GM18861 (cell line): Measurements from ENCODE around the gene TRMT2A.
"Not testable (repeated sequence)": the region's sequence is repeated elsewhere in the genome, so short reads cannot be mapped to it uniquely, and the experiment has no call there.

ENCODE experiments used
- ATAC-seq: cut with Tn5 transposase; IDR thresholded peaks from one replicate; pipeline ENCODE4 v1.9.1; 2021; ENCODE audit not compliant: unreplicated experiment

The TRMT2A gene

GRCh38 chr22:20089226-20089976, 27.6 kb downstream of the TRMT2A start:
- no peak for ATAC-seq

- ATAC-seq = no peak
Measured at GRCh38 chr22:20088263-20088648, 28.8 kb downstream of the TRMT2A start.

- no peak for ATAC-seq
Measured at GRCh38 chr22:20087319-20088262, 29.4 kb downstream of the TRMT2A start.

GRCh38 chr22:20086763-20087162, 30.3 kb downstream of the TRMT2A start:
- ATAC-seq = no peak

- ATAC-seq = no peak
Measured at GRCh38 chr22:20086101-20086599, 30.9 kb downstream of the TRMT2A start.

GRCh38 chr22:20085651-20086050, 31.4 kb downstream of the TRMT2A start:
- ATAC-seq = no peak

GRCh38 chr22:20084547-20085413, 32.2 kb downstream of the TRMT2A start:
- no peak for ATAC-seq

- no peak for ATAC-seq
Measured at GRCh38 chr22:20083891-20084546, 33.0 kb downstream of the TRMT2A start.

- ATAC-seq = no peak
Measured at GRCh38 chr22:20083157-20083890, 33.7 kb downstream of the TRMT2A start.

GRCh38 chr22:20080776-20081654, 36.0 kb downstream of the TRMT2A start:
- no peak for ATAC-seq

- peak; percentile 44 for ATAC-seq
Measured at GRCh38 chr22:20080445-20080775, 36.6 kb downstream of the TRMT2A start.

GRCh38 chr22:20079745-20080444, 37.1 kb downstream of the TRMT2A start, which contains the start of gene DGCR8:
Gene DGCR8, plus strand, starts transcription at chr22:20080241. Its CDS starts 5,723 bp downstream, at chr22:20085964.
- peak; percentile 77 for ATAC-seq

GRCh38 chr22:20076627-20077172, 40.3 kb downstream of the TRMT2A start:
- ATAC-seq = no peak

GRCh38 chr22:20071524-20071972, 45.5 kb downstream of the TRMT2A start:
- no peak for ATAC-seq

- ATAC-seq = no peak
Measured at GRCh38 chr22:20069331-20070042, 47.5 kb downstream of the TRMT2A start.

- no peak for ATAC-seq
Measured at GRCh38 chr22:20068640-20069039, 48.4 kb downstream of the TRMT2A start.

GRCh38 chr22:20067384-20067682, 49.7 kb downstream of the TRMT2A start:
- not testable (repeated sequence) for ATAC-seq
